Tibial nerve (tissue), 4 donors: ENCODE measurements around the gene SMYD3. TPM values are rescaled to one million over a fixed set of nuclear protein-coding genes. Genes with fewer than 3 reads are reported as not detected.

Experiments used
- DNase-seq, 2 donors: peaks; one replicate each; pipeline ENCODE4 v3.0.0-alpha.2; 2019; ENCODE audit warnings: low spot score in 2 of 2
- H3K27ac ChIP-seq, 4 donors: fragments of 200-600 bp; sonication (generic) in 3 of 4; one replicate each; pipeline ENCODE4 v1.5.1; 2017 to 2019; ENCODE audit warnings: mild to moderate bottlenecking in 1 of 4
- H3K27me3 ChIP-seq, 2 donors: fragments of 200-600 bp; sonication (generic) in 1 of 2; one replicate each; pipeline versions ENCODE4 v1.5.1 to v1.6.0; 2017 to 2019
- H3K36me3 ChIP-seq, 3 donors: fragments of 200-600 bp; sonication (generic); one replicate each; pipeline ENCODE4 v1.5.1; 2018 to 2019
- H3K4me1 ChIP-seq, 4 donors: fragments of 200-600 bp; sonication (generic) in 3 of 4; one replicate each; pipeline ENCODE4 v1.5.1; 2017 to 2019
- H3K4me3 ChIP-seq, 4 donors: fragments of 200-600 bp; sonication (generic) in 3 of 4; one replicate each; pipeline ENCODE4 v1.5.1; 2017 to 2019; ENCODE audit warnings: mild to moderate bottlenecking in 1 of 4, moderate library complexity in 1 of 4
- H3K9me3 ChIP-seq, 4 donors: fragments of 200-600 bp; sonication (generic) in 3 of 4; one replicate each; pipeline ENCODE4 v1.5.1; 2017 to 2019
- EP300 ChIP-seq, 2 donors: sonication (generic); formaldehyde crosslinking; IDR thresholded peaks; one replicate each; pipeline ENCODE4 v1.6.1; 2017; ENCODE audit warnings: antibody characterized with exemption in 2 of 2, mild to moderate bottlenecking in 1 of 2
- POLR2A ChIP-seq, 2 donors: fragments of 450-650 bp; IDR thresholded peaks; one replicate each; pipeline ENCODE4 v1.6.1; 2017; ENCODE audit warnings: antibody characterized with exemption in 2 of 2, mild to moderate bottlenecking in 2 of 2, moderate library complexity in 2 of 2
- WGBS, 2 donors: methylation state at CpG; one replicate each; pipeline ENCODE4 v1.1.5; 2018; 5-methylcytosine and 5-hydroxymethylcytosine counted together
- total RNA-seq, 4 donors: library from RNA; depleted of rRNA; stranded (reverse); fragments of >200 nt; gene quantifications; one replicate each; pipeline ENCODE4 v1.1.0, GENCODE V29; 2016
- TF ChIP-seq, protein P1 (sequence below), 5 experiments: fragments of 200-600 bp in 3 of 5; fragments of 450-650 bp in 2 of 5; sonication (generic) in 3 of 5; IDR thresholded peaks; one replicate each; pipeline ENCODE4 v1.5.1; 2016 to 2019; ENCODE audit warnings: antibody characterized with exemption in 5 of 5, mild to moderate bottlenecking in 3 of 5, moderate library complexity in 2 of 5

The SMYD3 gene
- total RNA-seq, 4 donors from 2014 or later: 22.2 to 30.3 (median 27.0) TPM

DNA sequence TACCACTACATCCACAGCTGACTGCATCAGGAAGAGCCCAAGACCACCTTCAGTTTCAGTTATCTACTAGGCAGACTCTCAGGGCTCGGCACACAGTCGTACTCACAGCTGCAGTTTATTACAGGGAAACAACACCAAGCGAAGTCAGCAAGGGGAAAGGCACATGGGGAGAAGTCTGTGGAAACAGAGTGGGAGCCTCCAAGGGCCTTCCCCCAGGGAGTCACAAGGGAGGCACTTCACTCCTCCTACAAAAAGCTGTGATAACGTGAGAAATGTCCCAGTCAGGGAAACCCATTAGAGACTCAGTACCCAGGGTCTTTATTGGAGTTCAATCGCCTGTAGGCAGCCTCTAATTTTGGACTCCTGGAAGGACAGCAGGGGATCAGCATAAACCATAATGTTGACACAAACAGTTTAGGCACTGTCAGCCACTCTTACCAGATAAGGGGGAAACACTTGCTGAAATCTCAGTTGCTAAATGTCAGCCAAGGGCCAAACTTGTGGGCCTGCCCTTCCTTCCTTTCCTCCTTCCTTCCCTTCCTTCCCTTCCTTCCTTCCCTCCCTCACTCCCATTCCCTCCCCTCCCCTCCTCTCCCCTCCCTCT lies 444.0 kb downstream of the SMYD3 start:
- WGBS, 2 donors: 73 to 90% methylated on average over 5 of the region's 5 CpGs
- no peak overlapping the region for H3K4me3 ChIP-seq
- H3K27ac ChIP-seq: no peak overlapping the region

DNA sequence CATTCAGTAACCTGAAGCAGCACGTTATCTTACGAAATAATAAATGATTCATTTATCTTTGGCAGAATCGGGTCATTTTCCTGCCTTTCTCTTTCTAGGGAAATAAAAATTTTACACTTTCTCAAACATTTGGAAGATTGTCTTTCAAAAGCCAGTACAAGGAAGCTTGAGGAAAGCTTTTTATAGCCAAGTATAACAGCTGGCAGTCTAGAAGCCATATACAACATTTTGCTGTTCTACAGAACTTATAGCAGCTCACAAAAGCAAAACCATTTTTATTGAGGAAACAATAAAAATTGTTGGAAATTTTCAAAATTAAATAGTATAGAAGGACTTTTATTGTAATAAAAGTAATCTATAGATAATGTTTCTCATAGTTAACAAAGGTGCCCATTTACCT lies 448.6 kb downstream of the SMYD3 start:
- Histone ChIP-seq H3K4me3 (no peak overlapping the region), H3K27me3 (no peaks in the 10 kb centered on the region), H3K4me1 (no peaks in the 10 kb centered on the region), H3K9me3 (peaks cover 0 to 5% (median 0%) of the 10 kb centered on the region in 4 donors), H3K36me3 (no peaks in the 10 kb centered on the region), H3K27ac (no peak overlapping the region)
- TF ChIP-seq, protein P1, sequence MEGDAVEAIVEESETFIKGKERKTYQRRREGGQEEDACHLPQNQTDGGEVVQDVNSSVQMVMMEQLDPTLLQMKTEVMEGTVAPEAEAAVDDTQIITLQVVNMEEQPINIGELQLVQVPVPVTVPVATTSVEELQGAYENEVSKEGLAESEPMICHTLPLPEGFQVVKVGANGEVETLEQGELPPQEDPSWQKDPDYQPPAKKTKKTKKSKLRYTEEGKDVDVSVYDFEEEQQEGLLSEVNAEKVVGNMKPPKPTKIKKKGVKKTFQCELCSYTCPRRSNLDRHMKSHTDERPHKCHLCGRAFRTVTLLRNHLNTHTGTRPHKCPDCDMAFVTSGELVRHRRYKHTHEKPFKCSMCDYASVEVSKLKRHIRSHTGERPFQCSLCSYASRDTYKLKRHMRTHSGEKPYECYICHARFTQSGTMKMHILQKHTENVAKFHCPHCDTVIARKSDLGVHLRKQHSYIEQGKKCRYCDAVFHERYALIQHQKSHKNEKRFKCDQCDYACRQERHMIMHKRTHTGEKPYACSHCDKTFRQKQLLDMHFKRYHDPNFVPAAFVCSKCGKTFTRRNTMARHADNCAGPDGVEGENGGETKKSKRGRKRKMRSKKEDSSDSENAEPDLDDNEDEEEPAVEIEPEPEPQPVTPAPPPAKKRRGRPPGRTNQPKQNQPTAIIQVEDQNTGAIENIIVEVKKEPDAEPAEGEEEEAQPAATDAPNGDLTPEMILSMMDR (IDR thresholded peaks at IDR 0.05): no peak
- TF ChIP-seq POLR2A (IDR thresholded peaks at IDR 0.05): no peak
- TF ChIP-seq EP300 (IDR thresholded peaks at IDR 0.05): no peak
- no peak for DNase-seq
- WGBS, 2 donors: 50 to 56% methylated on average over 3 of the region's 3 CpGs

More for the DNA sequence above, 444.0 kb downstream of the SMYD3 start:
- TF ChIP-seq, protein P1 (IDR thresholded peaks at IDR 0.05): no peak
- TF ChIP-seq POLR2A (IDR thresholded peaks at IDR 0.05) (no peak), EP300 (IDR thresholded peaks at IDR 0.05) (no peak)
- DNase-seq: no peak
- Histone ChIP-seq H3K4me1 (no peaks in the 10 kb centered on the region), H3K9me3 (no peaks in the 10 kb centered on the region), H3K27me3 (no peaks in the 10 kb centered on the region), H3K36me3 (no peaks in the 10 kb centered on the region)

DNA sequence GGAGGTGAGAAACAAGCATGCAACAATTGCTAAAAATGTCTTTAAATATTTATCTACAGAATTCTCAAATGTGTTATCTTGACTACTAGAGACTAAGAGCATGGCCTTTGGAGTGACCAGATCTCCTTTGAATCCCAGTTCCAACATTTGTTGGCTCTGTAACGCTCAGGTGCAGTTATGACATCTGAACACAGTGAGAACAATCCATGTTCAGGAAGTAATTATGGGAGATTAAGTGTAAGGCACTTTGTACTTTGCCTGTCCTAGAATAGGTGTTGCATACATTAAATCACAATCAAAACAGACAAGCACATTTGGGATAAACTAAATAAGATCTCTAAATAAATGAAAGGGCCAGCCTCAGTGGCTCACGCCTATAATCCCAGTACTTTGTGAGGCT lies 454.5 kb downstream of the SMYD3 start:
- WGBS, 2 donors: 81 to 82% methylated on average over 2 of the region's 2 CpGs
- no peak overlapping the region for H3K27ac ChIP-seq
- TF ChIP-seq, protein P1 (IDR thresholded peaks at IDR 0.05): no peak
- TF ChIP-seq EP300 (IDR thresholded peaks at IDR 0.05): no peak
- no peak for TF ChIP-seq POLR2A (IDR thresholded peaks at IDR 0.05)
- H3K9me3 ChIP-seq: peaks cover 0 to 5% (median 0%) of the 10 kb centered on the region in 4 donors
- H3K4me1 ChIP-seq: no peaks in the 10 kb centered on the region
- DNase-seq: no peak
- H3K4me3 ChIP-seq: no peak overlapping the region
- no peaks in the 10 kb centered on the region for H3K36me3 ChIP-seq
- H3K27me3 ChIP-seq: no peaks in the 10 kb centered on the region

DNA sequence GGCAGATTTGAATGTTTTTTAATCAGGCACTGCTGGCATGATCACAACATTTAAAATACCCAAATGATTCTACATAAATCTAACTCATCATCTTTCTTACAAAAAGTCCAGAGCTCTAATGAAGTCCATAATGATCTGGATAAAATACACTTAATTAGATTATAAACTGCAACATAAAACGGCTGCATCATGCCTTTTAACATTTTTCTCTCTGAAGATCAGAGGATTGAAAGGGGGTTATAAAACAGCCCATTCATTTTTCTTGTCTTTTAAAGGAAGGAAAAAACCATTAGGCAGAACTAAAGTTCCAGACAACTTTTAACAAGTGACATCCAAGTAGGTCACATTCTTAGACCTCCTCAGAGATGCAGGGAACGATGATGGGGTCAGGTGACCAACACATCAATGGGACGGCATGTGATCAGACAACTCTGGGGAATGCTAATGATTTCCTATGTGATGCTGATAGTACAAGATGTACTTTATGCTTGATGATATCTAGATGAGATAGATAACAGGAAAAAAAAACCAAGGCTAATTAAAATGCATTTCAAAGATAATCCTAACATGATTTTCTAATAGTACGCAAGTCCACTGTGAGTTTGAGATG lies 455.1 kb downstream of the SMYD3 start:
- Histone ChIP-seq H3K9me3 (peaks cover 0 to 5% (median 0%) of the 10 kb centered on the region in 4 donors), H3K27ac (no peak overlapping the region)

DNA sequence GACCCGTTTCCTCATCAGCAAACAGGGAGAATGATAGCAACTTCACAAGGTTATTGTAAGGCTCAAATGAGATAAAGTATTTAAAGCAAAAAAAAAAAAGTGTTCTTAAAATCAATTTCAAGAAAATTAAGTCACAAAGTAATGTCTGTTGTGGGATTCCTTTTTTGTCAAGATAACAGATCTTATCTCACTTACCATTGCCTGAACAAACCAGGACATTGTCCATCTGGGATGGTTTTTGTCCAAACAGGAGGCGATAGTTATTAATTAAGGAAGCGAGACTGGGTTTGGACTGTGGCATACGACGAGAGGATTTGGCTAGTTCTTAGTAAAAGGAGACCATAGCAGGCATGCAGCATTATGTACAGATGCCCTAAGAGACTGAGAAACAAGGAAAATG lies 458.4 kb downstream of the SMYD3 start:
- WGBS, 2 donors: 78 to 80% methylated on average over 5 of the region's 5 CpGs
- Histone ChIP-seq H3K27ac (no peak overlapping the region), H3K4me1 (no peaks in the 10 kb centered on the region), H3K9me3 (no peaks in the 10 kb centered on the region), H3K36me3 (no peaks in the 10 kb centered on the region), H3K4me3 (no peak overlapping the region), H3K27me3 (no peaks in the 10 kb centered on the region)
- TF ChIP-seq EP300 (IDR thresholded peaks at IDR 0.05): no peak
- no peak for TF ChIP-seq POLR2A (IDR thresholded peaks at IDR 0.05)
- TF ChIP-seq, protein P1 (IDR thresholded peaks at IDR 0.05): no peak
- DNase-seq: no peak

More for the DNA sequence above, 455.1 kb downstream of the SMYD3 start:
- no peaks in the 10 kb centered on the region for H3K27me3 ChIP-seq
- no peak overlapping the region for H3K4me3 ChIP-seq
- no peaks in the 10 kb centered on the region for H3K36me3 ChIP-seq
- 49 to 50% methylated on average over 4 of the region's 4 CpGs for WGBS, 2 donors
- TF ChIP-seq, protein P1 (IDR thresholded peaks at IDR 0.05): no peak
- no peak for TF ChIP-seq POLR2A (IDR thresholded peaks at IDR 0.05)
- TF ChIP-seq EP300 (IDR thresholded peaks at IDR 0.05): no peak
- DNase-seq: no peak
- no peaks in the 10 kb centered on the region for H3K4me1 ChIP-seq
